Mammary epithelial cell (primary cell): ENCODE data around the gene PLXDC1.

Source experiments
- EZH2 ChIP-seq: IDR thresholded peaks from 2 replicates; pipeline ENCODE4 v1.6.1; 2012; ENCODE audit warnings: low read length, inconsistent platforms, borderline replicate concordance
- TF ChIP-seq, protein P1 (sequence below), 2 donors: IDR thresholded peaks in 1 of 2; conservative IDR thresholded peaks in 1 of 2; 2 replicates each; pipeline ENCODE4 v1.5.1; 2011 to 2012; ENCODE audit warnings: inconsistent platforms in 2 of 2, low read length in 2 of 2, mild to moderate bottlenecking in 2 of 2, control low read depth in 1 of 2, low read depth in 1 of 2; ENCODE audit not compliant: insufficient read depth in 1 of 2; ENCODE audit errors: extremely low read depth in 1 of 2

GRCh38 chr17:39077866-39078265 lies 73.6 kb downstream of the PLXDC1 start:
- TF ChIP-seq, protein P1, sequence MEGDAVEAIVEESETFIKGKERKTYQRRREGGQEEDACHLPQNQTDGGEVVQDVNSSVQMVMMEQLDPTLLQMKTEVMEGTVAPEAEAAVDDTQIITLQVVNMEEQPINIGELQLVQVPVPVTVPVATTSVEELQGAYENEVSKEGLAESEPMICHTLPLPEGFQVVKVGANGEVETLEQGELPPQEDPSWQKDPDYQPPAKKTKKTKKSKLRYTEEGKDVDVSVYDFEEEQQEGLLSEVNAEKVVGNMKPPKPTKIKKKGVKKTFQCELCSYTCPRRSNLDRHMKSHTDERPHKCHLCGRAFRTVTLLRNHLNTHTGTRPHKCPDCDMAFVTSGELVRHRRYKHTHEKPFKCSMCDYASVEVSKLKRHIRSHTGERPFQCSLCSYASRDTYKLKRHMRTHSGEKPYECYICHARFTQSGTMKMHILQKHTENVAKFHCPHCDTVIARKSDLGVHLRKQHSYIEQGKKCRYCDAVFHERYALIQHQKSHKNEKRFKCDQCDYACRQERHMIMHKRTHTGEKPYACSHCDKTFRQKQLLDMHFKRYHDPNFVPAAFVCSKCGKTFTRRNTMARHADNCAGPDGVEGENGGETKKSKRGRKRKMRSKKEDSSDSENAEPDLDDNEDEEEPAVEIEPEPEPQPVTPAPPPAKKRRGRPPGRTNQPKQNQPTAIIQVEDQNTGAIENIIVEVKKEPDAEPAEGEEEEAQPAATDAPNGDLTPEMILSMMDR (conservative IDR thresholded peaks at IDR 0.05 in 1 of 2, IDR thresholded peaks at IDR 0.05 in 1 of 2; ENCODE audit: extremely low read depth in 1 of 2, insufficient read depth in 1 of 2, low read depth in 1 of 2, low read length in 2 of 2): peak in 1 of 2 donors; percentile 5
- TF ChIP-seq EZH2: no peak
